Large intestine (tissue), 3 donors: ENCODE data around the gene RAP1GAP. TPM values are rescaled to one million over a fixed set of nuclear protein-coding genes. Genes with fewer than 3 reads are reported as not detected.

Experiments
- DNase-seq, 2 donors: peaks; one replicate each; pipeline versions ENCODE4 v3.0.0 to v3.0.0-alpha.2; 2013
- H3K27ac ChIP-seq: one replicate; pipeline ENCODE4 v1.5.1; 2013; ENCODE audit warnings: low read length
- H3K27me3 ChIP-seq: 2 replicates; pipeline ENCODE4 v1.6.1; 2013; ENCODE audit warnings: low read length; ENCODE audit not compliant: control insufficient read depth, insufficient read depth
- H3K36me3 ChIP-seq: 2 replicates; pipeline ENCODE4 v1.6.1; 2013; ENCODE audit warnings: low read length; ENCODE audit not compliant: control insufficient read depth, insufficient read depth
- H3K4me1 ChIP-seq: one replicate; pipeline ENCODE4 v1.6.1; 2013; ENCODE audit warnings: low read length; ENCODE audit not compliant: control insufficient read depth, insufficient read depth
- H3K4me3 ChIP-seq: one replicate; pipeline ENCODE4 v1.5.1; 2013; ENCODE audit warnings: low read length
- H3K9me3 ChIP-seq: one replicate; pipeline ENCODE4 v1.6.1; 2013; ENCODE audit warnings: mild to moderate bottlenecking, low read depth, low read length, moderate library complexity; ENCODE audit not compliant: control insufficient read depth
- WGBS: methylation state at CpG from one replicate; pipeline ENCODE4 v1.1.5; 2013; ENCODE audit warnings: low lambda C conversion rate; ENCODE audit not compliant: insufficient coverage; 5-methylcytosine and 5-hydroxymethylcytosine counted together
- polyA plus RNA-seq: library from polyadenylated mRNA; unstranded; fragments of 120-200 nt; gene quantifications from one replicate; pipeline ENCODE4 v1.2.1, GENCODE V29; 2013

The RAP1GAP gene
- polyA plus RNA-seq, 1 donor, result 68.1 TPM

GRCh38 chr1:21661886-21662285 is 7.3 kb downstream of the RAP1GAP start:
- Histone ChIP-seq H3K27ac (no peak overlapping the region), H3K4me3 (no peak overlapping the region)

GRCh38 chr1:21659924-21660326 is 9.2 kb downstream of the RAP1GAP start:
- Histone ChIP-seq H3K4me3 (no peak overlapping the region), H3K27me3 (peaks cover 8% of the 10 kb centered on the region)

More at GRCh38 chr1:21661886-21662285, 7.3 kb downstream of the RAP1GAP start:
- H3K4me1 ChIP-seq, result peaks cover 8% of the 10 kb centered on the region
- no CpG with 5 or more reads among the region's 5 CpGs for WGBS
- no peaks in the 10 kb centered on the region for H3K36me3 ChIP-seq
- H3K27me3 ChIP-seq, result peaks cover 8% of the 10 kb centered on the region
- H3K9me3 ChIP-seq, result no peaks in the 10 kb centered on the region
- DNase-seq, result no peak

GRCh38 chr1:21659099-21659923 is 9.8 kb downstream of the RAP1GAP start:
- Histone ChIP-seq H3K27me3 (peaks cover 8% of the 10 kb centered on the region), H3K4me3 (peak overlapping the region; percentile 26), H3K4me1 (peaks cover 7% of the 10 kb centered on the region), H3K9me3 (no peaks in the 10 kb centered on the region), H3K27ac (no peak overlapping the region), H3K36me3 (no peaks in the 10 kb centered on the region)
- peak; percentile 72 to 83 for DNase-seq
- WGBS, result no CpG with 5 or more reads among the region's 64 CpGs

More at GRCh38 chr1:21659924-21660326, 9.2 kb downstream of the RAP1GAP start:
- no peaks in the 10 kb centered on the region for H3K36me3 ChIP-seq
- DNase-seq, result no peak
- peaks cover 7% of the 10 kb centered on the region for H3K4me1 ChIP-seq
- H3K27ac ChIP-seq, result no peak overlapping the region
- no peaks in the 10 kb centered on the region for H3K9me3 ChIP-seq
- WGBS, result no CpG with 5 or more reads among the region's 4 CpGs

GRCh38 chr1:21657456-21658190 is 11.5 kb downstream of the RAP1GAP start:
- no peaks in the 10 kb centered on the region for H3K9me3 ChIP-seq
- DNase-seq, result no peak
- WGBS, result no CpG with 5 or more reads among the region's 10 CpGs
- peaks cover 14% of the 10 kb centered on the region for H3K4me1 ChIP-seq
- no peak overlapping the region for H3K4me3 ChIP-seq
- no peaks in the 10 kb centered on the region for H3K36me3 ChIP-seq
- H3K27me3 ChIP-seq, result peaks cover 8% of the 10 kb centered on the region
- H3K27ac ChIP-seq, result no peak overlapping the region

- Histone ChIP-seq H3K36me3 (no peaks in the 10 kb centered on the region), H3K4me1 (peaks cover 27% of the 10 kb centered on the region), H3K9me3 (no peaks in the 10 kb centered on the region), H3K27me3 (peaks cover 13% of the 10 kb centered on the region), H3K4me3 (no peak overlapping the region), H3K27ac (no peak overlapping the region)
- no peak for DNase-seq
- WGBS, result no CpG with 5 or more reads among the region's 4 CpGs
Observed at GRCh38 chr1:21655748-21656147, 13.4 kb downstream of the RAP1GAP start.

- no peak overlapping the region for H3K27ac ChIP-seq
- no peak for DNase-seq
- no peaks in the 10 kb centered on the region for H3K36me3 ChIP-seq
- peaks cover 13% of the 10 kb centered on the region for H3K27me3 ChIP-seq
- WGBS, result no CpG with 5 or more reads among the region's 4 CpGs
- H3K4me1 ChIP-seq, result peaks cover 27% of the 10 kb centered on the region
- no peak overlapping the region for H3K4me3 ChIP-seq
- H3K9me3 ChIP-seq, result no peaks in the 10 kb centered on the region
Observed at GRCh38 chr1:21655259-21655658, 13.9 kb downstream of the RAP1GAP start.

- Histone ChIP-seq H3K4me1 (peaks cover 25% of the 10 kb centered on the region), H3K4me3 (no peak overlapping the region), H3K36me3 (no peaks in the 10 kb centered on the region), H3K27me3 (peaks cover 6% of the 10 kb centered on the region), H3K27ac (no peak overlapping the region), H3K9me3 (no peaks in the 10 kb centered on the region)
- no peak for DNase-seq
- 50% methylated on average over 1 of the region's 6 CpGs for WGBS
Observed at GRCh38 chr1:21654209-21654608, 14.9 kb downstream of the RAP1GAP start.

GRCh38 chr1:21653744-21654100 is 15.4 kb downstream of the RAP1GAP start:
- no peak overlapping the region for H3K27ac ChIP-seq
- no peaks in the 10 kb centered on the region for H3K9me3 ChIP-seq
- H3K27me3 ChIP-seq, result peaks cover 6% of the 10 kb centered on the region
- WGBS, result no CpG with 5 or more reads among the region's 6 CpGs
- DNase-seq, result no peak
- no peak overlapping the region for H3K4me3 ChIP-seq
- H3K4me1 ChIP-seq, result peaks cover 25% of the 10 kb centered on the region
- no peaks in the 10 kb centered on the region for H3K36me3 ChIP-seq

GRCh38 chr1:21652937-21653743 is 16.0 kb downstream of the RAP1GAP start:
- DNase-seq, result peak in 1 of 2 donors; percentile 82
- H3K4me1 ChIP-seq, result peaks cover 25% of the 10 kb centered on the region
- H3K27ac ChIP-seq, result peak overlapping the region; percentile 69
- H3K9me3 ChIP-seq, result no peaks in the 10 kb centered on the region
- H3K27me3 ChIP-seq, result peaks cover 6% of the 10 kb centered on the region
- H3K36me3 ChIP-seq, result no peaks in the 10 kb centered on the region
- no CpG with 5 or more reads among the region's 10 CpGs for WGBS
- H3K4me3 ChIP-seq, result no peak overlapping the region
